Right cardiac atrium (tissue), 5 donors: ENCODE results near the gene TLL2. TPM values are rescaled to one million over a fixed set of nuclear protein-coding genes. Genes with fewer than 3 reads are reported as not detected.
A peak's percentile ranks its signal among the peaks of the same experiment; 100 is the strongest.

ENCODE experiments used
- ATAC-seq, 2 donors: fragments of 200-7000 bp; cut with Tn5 transposase; one replicate each; pipeline versions ENCODE4 v1.8.0 to v1.9.1; 2020; ENCODE audit warnings: moderate library complexity in 2 of 2, mild to moderate bottlenecking in 1 of 2
- DNase-seq, 3 donors: peaks; one replicate each; pipeline ENCODE4 v3.0.0-alpha.2; 2020
- H3K27ac ChIP-seq: one replicate; pipeline ENCODE4 v1.5.1; 2013; ENCODE audit warnings: mild to moderate bottlenecking, low read length, control low read depth, moderate library complexity
- H3K27me3 ChIP-seq: one replicate; pipeline ENCODE4 v1.6.1; 2013; ENCODE audit not compliant: control insufficient read depth, insufficient read depth
- H3K4me1 ChIP-seq: one replicate; pipeline ENCODE4 v1.6.1; 2013; ENCODE audit warnings: low read length; ENCODE audit not compliant: control insufficient read depth, insufficient read depth
- H3K4me3 ChIP-seq: one replicate; pipeline ENCODE4 v1.5.1; 2013; ENCODE audit warnings: low read length, control low read depth
- H3K9me3 ChIP-seq: one replicate; pipeline ENCODE4 v1.6.1; 2013; ENCODE audit warnings: low read length; ENCODE audit not compliant: control insufficient read depth
- WGBS: extraction: QIAGEN DNeasy Blood & Tissue Kit; methylation state at CpG from one replicate; pipeline ENCODE4 v1.1.7; 2013; 5-methylcytosine and 5-hydroxymethylcytosine counted together
- intact Hi-C, 4 donors: fragments of 100-400 bp; cut with DNase I; formaldehyde crosslinking; loops; one replicate each; pipeline versions ENCODE4 v1.11.0 to v1.14.0; 2022 to 2023
- polyA plus RNA-seq: library from polyadenylated mRNA; stranded (reverse); fragments of 200-250 nt; gene quantifications from one replicate; pipeline ENCODE4 v1.2.3, GENCODE V29; 2013
- total RNA-seq, 4 donors: library from RNA; stranded (reverse); fragmentation: NEBNext Ultra II Directional; extraction: Animal tissue kit (Norgen Biotek cat#: 25700); gene quantifications; one replicate each; pipeline ENCODE4 v1.2.1, GENCODE V29; 2021
- donor health status: healthy with polysubstance abuse.
- donor health status: DM: no; HTN: yes; CAD: no.
- donor health status: DM: no; HTN: no; CAD: no.
- donor health status: DM: no; HTN: yes; CAD: no; lungs with severe emphysema.
- donor health status: DM: yes; HTN: yes; CAD: no.

The TLL2 gene
- total and polyA plus RNA-seq, 5 donors: 1.4 to 5.2 (median 1.9) TPM

GRCh38 chr10:96337106-96337505 lies 176.6 kb downstream of the TLL2 start:
- WGBS: 94% methylated on average over 2 of the region's 2 CpGs
- Histone ChIP-seq H3K27me3 (no peaks in the 10 kb centered on the region), H3K27ac (no peak overlapping the region), H3K4me3 (no peak overlapping the region), H3K4me1 (no peaks in the 10 kb centered on the region), H3K9me3 (no peaks in the 10 kb centered on the region)
- DNase-seq (no peak), ATAC-seq (no peak)
- intact Hi-C loops: no loop called here

GRCh38 chr10:96334616-96335526 lies 178.9 kb downstream of the TLL2 start:
- no peaks in the 10 kb centered on the region for H3K9me3 ChIP-seq
- intact Hi-C loops: no loop called here
- no peaks in the 10 kb centered on the region for H3K27me3 ChIP-seq
- 41% methylated on average over 5 of the region's 5 CpGs for WGBS
- DNase-seq: no peak
- ATAC-seq: peak in 1 of 2 donors; percentile 55
- H3K27ac ChIP-seq: no peak overlapping the region
- no peak overlapping the region for H3K4me3 ChIP-seq
- no peaks in the 10 kb centered on the region for H3K4me1 ChIP-seq

- DNase-seq: no peak
- no peak for ATAC-seq
- H3K27ac ChIP-seq: no peak overlapping the region
- WGBS: 61% methylated on average over 1 of the region's 1 CpG
- no peaks in the 10 kb centered on the region for H3K9me3 ChIP-seq
- H3K4me1 ChIP-seq: no peaks in the 10 kb centered on the region
- H3K4me3 ChIP-seq: no peak overlapping the region
- H3K27me3 ChIP-seq: no peaks in the 10 kb centered on the region
- intact Hi-C loops: no loop called here
These were observed 180.6 kb downstream of the TLL2 start for GRCh38 chr10:96333101-96333500.

- intact Hi-C loops: no loop called here
- no peaks in the 10 kb centered on the region for H3K27me3 ChIP-seq
- WGBS: 45% methylated on average over 7 of the region's 7 CpGs
- no peak overlapping the region for H3K4me3 ChIP-seq
- no peaks in the 10 kb centered on the region for H3K9me3 ChIP-seq
- ATAC-seq (no peak), DNase-seq (no peak)
- H3K27ac ChIP-seq: no peak overlapping the region
- no peaks in the 10 kb centered on the region for H3K4me1 ChIP-seq
These were observed 186.3 kb downstream of the TLL2 start for GRCh38 chr10:96327462-96327861.

- H3K4me3 ChIP-seq: no peak overlapping the region
- intact Hi-C loops: no loop called here
- H3K27me3 ChIP-seq: no peaks in the 10 kb centered on the region
- no peak for DNase-seq
- ATAC-seq: no peak
- no peak overlapping the region for H3K27ac ChIP-seq
- WGBS: 80% methylated on average over 4 of the region's 4 CpGs
- H3K9me3 ChIP-seq: no peaks in the 10 kb centered on the region
- peaks cover 2% of the 10 kb centered on the region for H3K4me1 ChIP-seq
These were observed 187.9 kb downstream of the TLL2 start for GRCh38 chr10:96325719-96326373.

GRCh38 chr10:96324447-96324846 lies 189.3 kb downstream of the TLL2 start:
- Histone ChIP-seq H3K4me3 (no peak overlapping the region), H3K27me3 (no peaks in the 10 kb centered on the region), H3K9me3 (no peaks in the 10 kb centered on the region), H3K4me1 (peaks cover 2% of the 10 kb centered on the region), H3K27ac (no peak overlapping the region)
- no peak for DNase-seq
- intact Hi-C loops: no loop called here
- no peak for ATAC-seq
- 54% methylated on average over 2 of the region's 2 CpGs for WGBS

GRCh38 chr10:96322275-96322674 lies 191.5 kb downstream of the TLL2 start:
- Histone ChIP-seq H3K9me3 (no peaks in the 10 kb centered on the region), H3K4me3 (no peak overlapping the region), H3K4me1 (peaks cover 2% of the 10 kb centered on the region), H3K27me3 (no peaks in the 10 kb centered on the region), H3K27ac (no peak overlapping the region)
- intact Hi-C loops: no loop called here
- 87% methylated on average over 1 of the region's 1 CpG for whole genome bisulfite sequencing
- DNase-seq (no peak), ATAC-seq (no peak)

GRCh38 chr10:96321822-96322221 lies 191.9 kb downstream of the TLL2 start:
- no peak for ATAC-seq
- WGBS: 44% methylated on average over 5 of the region's 5 CpGs
- no peaks in the 10 kb centered on the region for H3K9me3 ChIP-seq
- peaks cover 2% of the 10 kb centered on the region for H3K4me1 ChIP-seq
- no peak overlapping the region for H3K4me3 ChIP-seq
- no peak for DNase-seq
- H3K27me3 ChIP-seq: no peaks in the 10 kb centered on the region
- H3K27ac ChIP-seq: no peak overlapping the region
- intact Hi-C loops: no loop called here

- DNase-seq (no peak), ATAC-seq (no peak)
- H3K9me3 ChIP-seq: no peaks in the 10 kb centered on the region
- H3K4me1 ChIP-seq: peaks cover 2% of the 10 kb centered on the region
- no peak overlapping the region for H3K27ac ChIP-seq
- no peaks in the 10 kb centered on the region for H3K27me3 ChIP-seq
- no peak overlapping the region for H3K4me3 ChIP-seq
- intact Hi-C loops: no loop called here
- 38% methylated on average over 3 of the region's 3 CpGs for WGBS
These were observed 193.8 kb downstream of the TLL2 start for GRCh38 chr10:96319754-96320474.

- Histone ChIP-seq H3K4me3 (no peak overlapping the region), H3K27ac (no peak overlapping the region), H3K4me1 (peaks cover 2% of the 10 kb centered on the region), H3K27me3 (no peaks in the 10 kb centered on the region), H3K9me3 (no peaks in the 10 kb centered on the region)
- no peak for DNase-seq
- intact Hi-C loops: no loop called here
- ATAC-seq: no peak
- WGBS: 76% methylated on average over 4 of the region's 4 CpGs
These were observed 196.5 kb downstream of the TLL2 start for GRCh38 chr10:96317067-96317833.
